Measurements from ENCODE around the gene THY1. TPM values are rescaled to one million over a fixed set of nuclear protein-coding genes. Genes with fewer than 3 reads are reported as not detected.

The THY1 gene
- polyA plus RNA-seq, 1 donor from 2014 or later: 98.3 TPM

DNA sequence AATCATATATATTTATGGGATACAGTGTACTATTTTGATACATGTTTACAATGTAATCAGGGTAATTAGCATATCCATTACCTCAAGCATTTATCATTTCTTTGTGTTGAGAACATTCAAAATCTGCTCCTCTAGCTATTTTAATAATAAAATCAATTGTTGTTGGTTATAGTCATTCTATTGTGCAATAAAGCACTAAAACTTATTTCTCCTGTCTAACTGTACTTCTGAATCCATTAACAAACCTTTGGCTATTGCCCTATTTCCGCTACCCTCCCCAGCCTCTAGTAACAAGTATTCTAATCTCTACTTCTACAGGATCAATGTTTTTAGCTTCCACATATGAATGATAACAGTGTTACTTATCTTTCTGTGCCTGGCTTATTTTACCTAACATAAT, 26.1 kb downstream of the THY1 start:
- Histone ChIP-seq H3K9me2 (ENCODE audit: insufficient read depth, low read length) (no peaks in the 10 kb centered on the region), H3K4me2 (ENCODE audit: low read length) (no peak overlapping the region), H3K9ac (ENCODE audit: low read length) (no peak overlapping the region), H3K9me3 (ENCODE audit: low read length) (no peaks in the 10 kb centered on the region), H3K4me3 (ENCODE audit: low read length) (no peak overlapping the region), H3K36me3 (ENCODE audit: insufficient read depth, low read length) (no peaks in the 10 kb centered on the region), H3F3A (ENCODE audit: insufficient read depth, low read length, poor library complexity, severe bottlenecking) (no peaks in the 10 kb centered on the region), H2AFZ (ENCODE audit: low read depth, low read length) (no peak overlapping the region), H3K79me2 (replicated peaks; ENCODE audit: insufficient read depth, low read length) (no peaks in the 10 kb centered on the region), H3K27ac (ENCODE audit: low read length) (no peak overlapping the region), H3K27me3 (ENCODE audit: insufficient read depth, low read depth, low read length) (no peaks in the 10 kb centered on the region), H4K20me1 (ENCODE audit: insufficient read depth) (no peaks in the 10 kb centered on the region)
- TF ChIP-seq SMC3 (conservative IDR thresholded peaks at IDR 0.05; ENCODE audit: poor library complexity) (no peak), EZH2 (IDR thresholded peaks at IDR 0.05; ENCODE audit: borderline replicate concordance, insufficient read depth, low read length, poor library complexity, severe bottlenecking) (no peak), MXI1 (conservative IDR thresholded peaks at IDR 0.05; ENCODE audit: poor library complexity, severe bottlenecking) (no peak), REST (IDR thresholded peaks at IDR 0.05; ENCODE audit: borderline replicate concordance) (no peak), POLR2AphosphoS5 (IDR thresholded peaks at IDR 0.05) (no peak), EP300 (conservative IDR thresholded peaks at IDR 0.05; ENCODE audit: poor library complexity, severe bottlenecking) (no peak)

- no peaks in the 10 kb centered on the region for H3K36me3 ChIP-seq (ENCODE audit: insufficient read depth, low read length)
- H3F3A ChIP-seq (ENCODE audit: insufficient read depth, low read length, poor library complexity, severe bottlenecking): no peaks in the 10 kb centered on the region
- no peaks in the 10 kb centered on the region for H3K79me2 ChIP-seq (replicated peaks; ENCODE audit: insufficient read depth, low read length)
- H2AFZ ChIP-seq (ENCODE audit: low read depth, low read length): no peak overlapping the region
- H3K9me2 ChIP-seq (ENCODE audit: insufficient read depth, low read length): no peaks in the 10 kb centered on the region
- no peak overlapping the region for H3K27ac ChIP-seq (ENCODE audit: low read length)
- H3K4me3 ChIP-seq (ENCODE audit: low read length): no peak overlapping the region
- no peak for TF ChIP-seq TAF1 (IDR thresholded peaks at IDR 0.05; ENCODE audit: low read depth)
- no peak for TF ChIP-seq MXI1 (conservative IDR thresholded peaks at IDR 0.05; ENCODE audit: poor library complexity, severe bottlenecking)
- no peak for TF ChIP-seq REST (IDR thresholded peaks at IDR 0.05; ENCODE audit: borderline replicate concordance)
- TF ChIP-seq RAD21 (conservative IDR thresholded peaks at IDR 0.05): no peak
- TF ChIP-seq SMC3 (conservative IDR thresholded peaks at IDR 0.05; ENCODE audit: poor library complexity): no peak
- no peak for TF ChIP-seq POLR2AphosphoS5 (IDR thresholded peaks at IDR 0.05)
- TF ChIP-seq CTCF (IDR thresholded peaks at IDR 0.05; ENCODE audit: poor library complexity, severe bottlenecking): no peak
- no peak for TF ChIP-seq EZH2 (IDR thresholded peaks at IDR 0.05; ENCODE audit: borderline replicate concordance, insufficient read depth, low read length, poor library complexity, severe bottlenecking)
- TF ChIP-seq EP300 (conservative IDR thresholded peaks at IDR 0.05; ENCODE audit: poor library complexity, severe bottlenecking): no peak
- H3K27me3 ChIP-seq (ENCODE audit: insufficient read depth, low read depth, low read length): no peaks in the 10 kb centered on the region
- no peak overlapping the region for H3K4me2 ChIP-seq (ENCODE audit: low read length)
- no peak overlapping the region for H3K9ac ChIP-seq (ENCODE audit: low read length)
- H4K20me1 ChIP-seq (ENCODE audit: insufficient read depth): no peaks in the 10 kb centered on the region
- H3K9me3 ChIP-seq (ENCODE audit: low read length): no peaks in the 10 kb centered on the region
These were observed 31.7 kb downstream of the THY1 start for GRCh38 chr11:119391275-119391674.
